Uterus (tissue), 2 donors: ENCODE results near the gene KIRREL3.

Source experiments
- CTCF ChIP-seq, 4 experiments: fragments of 200-600 bp in 2 of 4; fragments of 450-650 bp in 2 of 4; sonication (generic) in 2 of 4; IDR thresholded peaks; one replicate each; pipeline ENCODE4 v1.5.1; 2016 to 2019; ENCODE audit warnings: antibody characterized with exemption in 4 of 4, mild to moderate bottlenecking in 2 of 4, moderate library complexity in 1 of 4
- POLR2A ChIP-seq, 2 donors: fragments of 450-650 bp; IDR thresholded peaks; one replicate each; pipeline ENCODE4 v1.6.1; 2016; ENCODE audit warnings: antibody characterized with exemption in 2 of 2, mild to moderate bottlenecking in 1 of 2, moderate library complexity in 1 of 2

GRCh38 chr11:126410649-126411048, 589.9 kb downstream of the KIRREL3 start:
- TF ChIP-seq CTCF (IDR thresholded peaks at IDR 0.05) (no peak), POLR2A (IDR thresholded peaks at IDR 0.05) (no peak)
